ENCODE measurements around the gene HELZ2.

HELZ2 gene

DNA sequence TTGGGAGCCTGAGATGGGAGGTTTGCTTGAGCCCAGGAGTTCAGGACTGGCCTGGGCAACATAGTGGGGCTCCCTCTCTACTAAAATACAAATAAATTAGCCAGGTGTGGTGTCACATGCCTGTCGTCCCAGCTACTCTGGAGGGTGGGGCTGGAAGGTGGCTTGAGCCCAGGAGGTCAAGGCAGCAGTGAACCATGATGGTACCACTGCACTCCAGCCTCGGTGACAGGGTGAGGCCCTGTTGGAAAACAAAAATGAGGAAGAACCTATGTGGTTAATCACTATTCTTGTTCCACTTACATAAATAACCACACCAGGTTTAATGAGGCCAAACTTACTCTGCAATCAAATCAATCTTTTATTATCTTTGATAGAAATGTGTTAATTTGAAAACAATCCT is 48.1 kb downstream of the HELZ2 start:
- Histone ChIP-seq H3K27ac (no peak overlapping the region), H3K4me3 (no peak overlapping the region)
- DNase-seq (ENCODE audit: low spot score) = no peak
- TF ChIP-seq, protein P1, sequence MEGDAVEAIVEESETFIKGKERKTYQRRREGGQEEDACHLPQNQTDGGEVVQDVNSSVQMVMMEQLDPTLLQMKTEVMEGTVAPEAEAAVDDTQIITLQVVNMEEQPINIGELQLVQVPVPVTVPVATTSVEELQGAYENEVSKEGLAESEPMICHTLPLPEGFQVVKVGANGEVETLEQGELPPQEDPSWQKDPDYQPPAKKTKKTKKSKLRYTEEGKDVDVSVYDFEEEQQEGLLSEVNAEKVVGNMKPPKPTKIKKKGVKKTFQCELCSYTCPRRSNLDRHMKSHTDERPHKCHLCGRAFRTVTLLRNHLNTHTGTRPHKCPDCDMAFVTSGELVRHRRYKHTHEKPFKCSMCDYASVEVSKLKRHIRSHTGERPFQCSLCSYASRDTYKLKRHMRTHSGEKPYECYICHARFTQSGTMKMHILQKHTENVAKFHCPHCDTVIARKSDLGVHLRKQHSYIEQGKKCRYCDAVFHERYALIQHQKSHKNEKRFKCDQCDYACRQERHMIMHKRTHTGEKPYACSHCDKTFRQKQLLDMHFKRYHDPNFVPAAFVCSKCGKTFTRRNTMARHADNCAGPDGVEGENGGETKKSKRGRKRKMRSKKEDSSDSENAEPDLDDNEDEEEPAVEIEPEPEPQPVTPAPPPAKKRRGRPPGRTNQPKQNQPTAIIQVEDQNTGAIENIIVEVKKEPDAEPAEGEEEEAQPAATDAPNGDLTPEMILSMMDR (IDR thresholded peaks at IDR 0.05) = no peak

DNA sequence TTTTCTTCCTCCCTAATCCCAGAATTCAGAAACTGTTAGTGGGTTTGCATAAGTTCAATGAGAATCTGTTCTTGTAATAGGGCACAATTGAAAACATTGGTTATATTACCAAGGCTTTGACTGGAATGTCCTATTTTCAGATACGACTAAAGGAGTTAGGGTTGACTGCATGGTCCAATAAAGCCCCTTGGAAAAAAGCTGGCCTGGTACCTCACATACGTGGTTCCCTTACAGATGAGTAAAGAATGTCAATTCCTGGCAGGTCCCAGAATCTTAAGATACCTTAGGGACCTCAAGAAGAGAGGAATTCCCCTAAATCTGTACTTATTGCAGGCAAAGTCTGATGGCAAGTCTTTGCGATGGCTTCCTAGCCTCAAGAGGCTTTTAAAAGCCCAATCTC is 48.9 kb downstream of the HELZ2 start:
- DNase-seq (ENCODE audit: low spot score) = no peak
- Histone ChIP-seq H3K27ac (no peak overlapping the region), H3K4me3 (no peak overlapping the region)
- TF ChIP-seq, protein P1 (IDR thresholded peaks at IDR 0.05) = no peak

All from coronary artery (tissue), 2 donors.